AG08396 (cell line): Measurements from ENCODE around the gene AGAP1.

ENCODE experiments used
- DNase-seq: peaks from one replicate; pipeline ENCODE4 v3.0.0; 2012; ENCODE audit warnings: low spot score, mixed read lengths

AGAP1 gene

DNA sequence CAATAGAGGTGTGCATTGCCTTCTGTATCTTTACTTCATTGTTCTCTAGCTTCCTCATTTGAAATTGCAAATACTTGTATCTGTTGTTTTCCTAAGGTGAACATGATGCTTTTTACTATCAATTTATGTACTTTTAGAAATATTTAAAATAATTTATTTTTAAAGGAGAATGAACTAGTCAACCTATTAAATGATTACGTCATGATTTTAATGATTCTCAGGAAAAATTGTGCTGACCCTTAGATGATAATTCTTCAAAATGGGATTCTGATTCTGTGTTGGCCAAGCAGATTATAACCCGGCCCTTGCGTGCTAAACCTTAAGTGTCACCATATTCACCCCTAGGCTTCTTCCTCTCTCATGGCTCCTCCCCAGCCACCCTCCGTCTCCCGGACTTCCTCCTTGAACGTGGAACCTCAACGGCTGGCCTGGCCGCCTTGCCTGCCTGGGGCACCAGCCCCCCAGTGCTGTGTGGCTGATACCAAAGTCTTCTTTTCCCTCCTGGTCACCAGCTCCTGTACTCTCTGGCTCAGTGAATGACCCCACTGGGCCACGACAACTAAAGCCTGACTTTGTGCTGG, 382.3 kb downstream of the AGAP1 start:
- DNase-seq = no peak

DNA sequence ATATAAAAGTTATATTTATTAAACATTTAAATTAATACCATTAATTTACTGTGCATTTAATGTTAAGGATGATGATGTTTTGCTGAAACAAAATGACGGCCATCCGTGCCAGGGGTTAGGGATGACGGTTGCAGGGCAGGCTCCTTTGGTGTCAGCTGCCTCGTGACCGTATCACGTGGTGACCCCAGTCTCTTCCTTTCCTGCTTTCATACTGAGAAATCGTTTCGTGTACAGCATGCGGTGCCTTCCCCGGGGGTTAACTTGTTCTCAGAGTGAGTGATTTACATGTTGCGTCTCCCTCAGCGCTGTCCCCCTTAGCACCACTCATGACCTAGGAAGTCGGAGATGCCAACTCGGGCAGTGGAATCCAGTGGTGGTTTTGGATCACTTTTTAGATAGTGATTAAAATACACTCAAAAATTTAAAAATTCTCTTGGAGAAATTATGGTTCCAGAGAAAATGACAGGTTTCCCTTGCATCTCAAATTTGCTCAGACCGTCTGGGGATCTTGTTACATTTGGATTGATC, 383.5 kb downstream of the AGAP1 start:
- DNase-seq = no peak

GRCh38 chr2:235879116-235879515, 385.3 kb downstream of the AGAP1 start:
- DNase-seq = no peak

DNA sequence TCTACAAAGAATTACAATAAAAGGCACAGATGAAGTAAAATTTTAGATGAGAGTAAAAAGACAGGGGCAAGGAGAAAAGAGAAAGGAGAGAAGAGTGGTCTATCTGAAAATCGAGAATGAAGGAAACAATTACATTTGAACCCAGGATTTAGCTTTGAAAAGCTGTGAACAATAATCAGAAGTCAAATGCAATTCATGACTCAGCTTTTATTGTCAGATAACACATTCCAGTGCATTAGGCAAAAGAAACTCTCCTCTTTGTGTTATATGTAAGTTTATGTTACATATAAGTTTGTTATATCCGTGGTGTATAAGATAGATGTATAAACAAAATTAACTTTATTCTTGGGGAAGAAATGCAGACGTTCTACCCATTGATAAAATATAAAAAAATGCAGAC, 389.8 kb downstream of the AGAP1 start:
- DNase-seq = no peak

GRCh38 chr2:235889302-235889630, 395.4 kb downstream of the AGAP1 start:
- no peak for DNase-seq

- no peak for DNase-seq
Observed at GRCh38 chr2:235893129-235893698, 399.4 kb downstream of the AGAP1 start.

DNA sequence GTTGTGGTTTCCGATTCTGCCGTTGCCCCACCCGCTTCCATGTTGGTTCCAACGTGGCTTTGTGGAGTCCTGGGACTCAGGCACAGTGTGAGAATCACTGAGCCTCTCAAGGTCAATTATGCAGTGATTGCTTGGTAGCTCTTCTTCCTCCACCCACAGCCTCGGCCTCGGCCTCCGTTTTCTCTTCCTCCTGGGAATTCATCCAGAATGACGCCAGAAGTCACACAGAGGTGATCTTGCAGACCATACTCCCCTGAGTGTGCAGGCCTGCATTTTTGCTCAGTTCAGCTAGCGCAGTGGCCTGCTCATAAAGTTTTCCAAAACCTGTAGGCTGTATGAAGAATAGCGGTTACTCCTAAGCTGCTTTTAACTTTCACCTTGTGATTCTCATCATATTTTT, 401.0 kb downstream of the AGAP1 start:
- no peak for DNase-seq

DNA sequence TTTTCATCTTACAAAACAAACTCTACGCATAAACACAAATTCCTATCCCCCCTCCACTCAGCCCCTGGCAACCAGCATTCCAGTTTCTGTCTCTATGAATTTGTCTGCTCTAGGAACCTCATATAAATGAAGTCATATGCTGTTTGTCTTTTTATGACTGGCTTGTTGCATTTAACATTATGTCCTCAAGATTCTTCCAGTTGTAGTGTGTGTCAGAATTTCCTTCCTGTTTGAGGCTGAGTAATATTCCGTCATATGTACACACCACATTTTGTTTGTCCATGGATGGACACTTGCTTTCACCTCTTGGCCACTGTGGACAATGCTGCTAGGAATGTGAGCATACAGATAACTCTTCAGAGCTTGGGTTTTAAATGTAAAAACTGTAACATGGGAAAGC, 402.2 kb downstream of the AGAP1 start:
- DNase-seq = no peak

- no peak for DNase-seq
Observed at GRCh38 chr2:235897992-235898391, 404.1 kb downstream of the AGAP1 start.

- DNase-seq = no peak
Observed at GRCh38 chr2:235898766-235899165, 404.9 kb downstream of the AGAP1 start.

- peak; percentile 17 for DNase-seq
Observed at GRCh38 chr2:235900631-235901030, 406.8 kb downstream of the AGAP1 start.

DNA sequence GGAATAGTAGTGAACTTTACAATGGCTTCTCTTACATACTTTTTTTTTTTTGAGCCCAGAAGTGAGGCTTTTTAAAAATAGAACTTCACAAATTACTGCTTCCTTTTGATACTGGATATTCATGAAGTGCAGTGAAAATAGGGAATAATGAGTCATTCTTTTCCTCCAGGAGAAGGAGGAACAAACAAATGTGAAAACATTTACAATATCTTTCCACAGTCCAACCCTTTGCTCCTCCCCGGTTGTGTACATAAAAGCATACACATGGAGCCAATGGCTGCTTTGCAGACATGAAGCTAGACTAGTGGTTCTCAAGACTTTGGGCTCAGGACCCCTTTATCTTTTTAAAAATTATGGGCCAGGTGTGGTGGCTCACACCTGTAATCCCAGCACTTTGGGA, 407.4 kb downstream of the AGAP1 start:
- no peak for DNase-seq

- DNase-seq = no peak
Observed at GRCh38 chr2:235903782-235904584, 410.1 kb downstream of the AGAP1 start.

- DNase-seq = no peak
Observed at GRCh38 chr2:235904585-235904931, 410.7 kb downstream of the AGAP1 start.

- DNase-seq = no peak
Observed at GRCh38 chr2:235908826-235909225, 415.0 kb downstream of the AGAP1 start.

- DNase-seq = no peak
Observed at GRCh38 chr2:235909358-235909757, 415.5 kb downstream of the AGAP1 start.

- no peak for DNase-seq
Observed at GRCh38 chr2:235910067-235910466, 416.2 kb downstream of the AGAP1 start.

GRCh38 chr2:235911125-235911524, 417.3 kb downstream of the AGAP1 start:
- no peak for DNase-seq

GRCh38 chr2:235911633-235912233, 417.9 kb downstream of the AGAP1 start:
- no peak for DNase-seq

GRCh38 chr2:235914756-235915155, 420.9 kb downstream of the AGAP1 start:
- no peak for DNase-seq

DNA sequence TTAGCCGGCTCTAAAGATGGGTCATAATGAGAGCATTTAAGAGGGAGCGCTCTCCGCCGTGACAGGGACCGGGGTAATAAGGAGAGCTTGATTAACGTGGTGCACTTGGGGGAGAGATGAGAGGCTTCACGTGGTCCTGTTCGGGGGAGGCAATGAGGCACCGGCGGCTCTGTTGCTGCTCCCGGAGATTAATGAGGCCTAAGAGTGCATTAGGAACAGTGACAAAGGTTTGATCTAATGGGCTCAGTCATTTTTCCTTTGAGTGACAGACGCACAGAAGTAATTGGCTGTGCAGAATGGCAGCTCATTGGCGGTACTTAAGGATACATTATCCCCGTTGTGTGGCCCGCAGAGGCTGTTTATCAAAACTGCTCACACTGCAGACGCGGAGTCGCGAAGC, 423.7 kb downstream of the AGAP1 start:
- no peak for DNase-seq

DNA sequence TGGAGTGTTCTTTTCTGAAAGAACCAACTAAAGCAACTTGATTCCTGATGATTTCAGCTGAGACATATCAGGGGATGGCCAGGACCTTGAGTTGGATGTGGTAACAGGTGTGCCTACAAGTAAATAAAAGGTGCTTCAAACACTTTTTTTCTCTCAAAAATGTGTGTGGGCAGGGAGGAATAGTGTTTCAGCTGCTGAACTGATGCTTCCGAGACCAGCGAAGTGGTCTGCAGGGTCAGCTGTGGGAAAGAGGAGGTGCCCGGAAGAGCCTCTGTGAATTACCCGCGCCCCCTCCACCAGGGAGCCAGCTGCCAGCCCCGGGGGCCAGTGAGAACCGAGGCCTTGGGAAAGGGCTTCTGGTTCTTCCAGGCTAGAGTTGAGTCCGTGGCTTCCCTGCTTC, 425.0 kb downstream of the AGAP1 start:
- DNase-seq = no peak

DNA sequence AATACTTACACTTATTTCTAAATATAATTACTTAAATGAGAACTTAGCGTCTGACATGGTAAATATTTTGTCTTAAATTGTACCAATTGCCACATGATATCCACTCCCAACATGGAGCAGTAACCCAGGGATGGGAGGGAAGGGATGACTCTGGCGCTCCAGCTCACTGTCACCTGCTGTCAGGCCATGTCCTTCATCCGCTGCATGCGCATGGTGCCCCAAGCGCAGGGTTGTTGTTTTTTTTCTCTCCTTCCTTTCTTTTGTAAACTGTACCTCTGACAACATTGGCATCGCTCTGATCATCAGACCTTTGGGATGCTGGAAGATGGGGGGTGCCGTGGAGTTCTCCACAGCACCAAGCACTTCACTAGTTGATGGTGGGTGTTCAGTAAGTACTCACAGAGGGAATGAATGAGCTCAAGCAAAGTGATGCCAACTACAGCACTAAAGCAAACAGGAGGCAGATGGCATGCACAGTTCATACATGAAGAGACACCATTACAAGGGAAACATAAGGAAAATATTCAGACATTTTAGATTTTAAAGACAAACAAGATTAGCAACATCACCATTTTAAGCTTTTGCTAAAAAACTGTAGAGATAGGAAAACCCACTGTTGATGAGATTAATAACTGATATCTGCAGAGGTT, 426.5 kb downstream of the AGAP1 start:
- DNase-seq = no peak
